H1 (cell line): ENCODE data around the gene CNPY2. TPM values are rescaled to one million over a fixed set of nuclear protein-coding genes. Genes with fewer than 3 reads are reported as not detected.
A peak's percentile ranks its signal among the peaks of the same experiment; 100 is the strongest.

ENCODE experiments used
- CTCF ChIA-PET: fragments of 300-600 bp; sonication (Branson Sonifier 250); formaldehyde crosslinking; loops from one replicate; lab custom pipeline; 2021; ENCODE audit not compliant: partially characterized antibody; lab: Charles Lee
- POLR2A ChIA-PET: fragments of 300-600 bp; sonication (Branson Sonifier 250); formaldehyde crosslinking; loops from one replicate; lab custom pipeline; 2021; ENCODE audit warnings: inconsistent platforms; ENCODE audit not compliant: partially characterized antibody; lab: Charles Lee
- DNase-seq, 2 experiments: peaks; one replicate each; pipeline versions ENCODE4 v3.0.0 to v3.0.0-alpha.2; 2010 to 2022; ENCODE audit warnings: low spot score in 2 of 2, low read depth in 1 of 2, mixed read lengths in 1 of 2
- FAIRE-seq: peaks from 2 replicates; lab custom pipeline; 2011; peaks lifted over from hg19 to GRCh38; lab: Jason Lieb, UNC
- H2AFZ ChIP-seq: 2 replicates; pipeline ENCODE4 v1.8.1; 2012; ENCODE audit warnings: low read length, inconsistent platforms
- H2AK5ac ChIP-seq: 2 replicates; pipeline ENCODE4 v1.6.1; 2013; ENCODE audit warnings: low read depth, low read length
- H2BK120ac ChIP-seq: replicated peaks from 2 replicates; pipeline ENCODE3; 2013; ENCODE audit warnings: low read depth, low read length, inconsistent platforms
- H2BK12ac ChIP-seq: 2 replicates; pipeline ENCODE4 v1.6.1; 2013; ENCODE audit warnings: low read depth, low read length
- H2BK15ac ChIP-seq: 2 replicates; pipeline ENCODE4 v1.6.1; 2013; ENCODE audit warnings: low read length
- H2BK20ac ChIP-seq: 2 replicates; pipeline ENCODE4 v1.6.1; 2013; ENCODE audit warnings: low read length
- H2BK5ac ChIP-seq: 2 replicates; pipeline ENCODE4 v1.6.1; 2013; ENCODE audit warnings: low read depth, low read length
- H3K14ac ChIP-seq: 2 replicates; pipeline ENCODE4 v1.6.1; 2013; ENCODE audit warnings: inconsistent platforms; ENCODE audit not compliant: insufficient read length
- H3K18ac ChIP-seq: 2 replicates; pipeline ENCODE4 v1.6.1; 2013; ENCODE audit warnings: low read length; ENCODE audit errors: extremely low read depth
- H3K23ac ChIP-seq: 2 replicates; pipeline ENCODE4 v1.6.1; 2013; ENCODE audit warnings: inconsistent platforms; ENCODE audit not compliant: insufficient read length
- H3K23me2 ChIP-seq: 2 replicates; pipeline ENCODE4 v1.6.1; 2013; ENCODE audit warnings: low read depth, low read length
- H3K27ac ChIP-seq: 2 replicates; pipeline ENCODE4 v1.6.1; 2011; ENCODE audit warnings: low read depth, low read length, inconsistent platforms
- H3K27me3 ChIP-seq, 4 experiments: replicated peaks in 1 of 4; 1 replicate in 1 of 4; 2 replicates in 3 of 4; pipeline versions ENCODE4 v1.6.1 to v1.8.1; 2011 to 2013; ENCODE audit warnings: low read length in 3 of 4, mild to moderate bottlenecking in 3 of 4, inconsistent platforms in 2 of 4, mixed read lengths in 2 of 4, moderate library complexity in 1 of 4; ENCODE audit not compliant: control insufficient read depth in 3 of 4, insufficient read depth in 3 of 4; ENCODE audit errors: extremely low read depth in 1 of 4
- H3K36me3 ChIP-seq, 4 experiments: 2 replicates each; pipeline versions ENCODE4 v1.6.1 to v1.8.1; 2011 to 2013; ENCODE audit warnings: mild to moderate bottlenecking in 4 of 4, low read length in 3 of 4, moderate library complexity in 2 of 4, control low read depth in 1 of 4, inconsistent platforms in 1 of 4; ENCODE audit not compliant: insufficient read depth in 4 of 4, control insufficient read depth in 2 of 4
- H3K4ac ChIP-seq: replicated peaks from 2 replicates; pipeline ENCODE3; 2013; ENCODE audit warnings: low read length, low read depth, mixed read lengths, inconsistent platforms; ENCODE audit not compliant: insufficient read length
- H3K4me1 ChIP-seq, 4 experiments: replicated peaks in 1 of 4; 1 replicate in 1 of 4; 2 replicates in 3 of 4; pipeline versions ENCODE4 v1.6.1 to v1.8.1; 2011 to 2013; ENCODE audit warnings: low read length in 3 of 4, inconsistent platforms in 2 of 4, mixed read lengths in 1 of 4; ENCODE audit not compliant: insufficient read depth in 4 of 4, control insufficient read depth in 3 of 4
- H3K4me2 ChIP-seq, 2 experiments: 2 replicates each; pipeline versions ENCODE4 v1.6.1 to v1.8.1; 2011 to 2013; ENCODE audit warnings: low read depth in 2 of 2, low read length in 2 of 2, control low read depth in 1 of 2, inconsistent platforms in 1 of 2, mild to moderate bottlenecking in 1 of 2; ENCODE audit not compliant: insufficient read depth in 1 of 2
- H3K4me3 ChIP-seq, 4 experiments: fragments of 200-600, 300-600 bp in 1 of 4; sonication (generic), shearing (Covaris generic), sonication (Bioruptor Twin) in 1 of 4; 2 replicates each; pipeline versions ENCODE4 v1.5.1 to v1.8.1; 2011 to 2016; ENCODE audit warnings: low read length in 4 of 4, low read depth in 3 of 4, control low read depth in 2 of 4, inconsistent platforms in 2 of 4, mild to moderate bottlenecking in 2 of 4, mixed read lengths in 1 of 4, moderate library complexity in 1 of 4; ENCODE audit not compliant: insufficient read depth in 2 of 4; ENCODE audit errors: extremely low read depth in 1 of 4
- H3K56ac ChIP-seq: replicated peaks from 2 replicates; pipeline ENCODE3; 2013; ENCODE audit warnings: low read depth, mild to moderate bottlenecking, mixed read lengths, low read length, inconsistent platforms; ENCODE audit not compliant: insufficient read length
- H3K79me1 ChIP-seq: 2 replicates; pipeline ENCODE4 v1.6.1; 2013; ENCODE audit warnings: low read depth, low read length, control low read depth
- H3K79me2 ChIP-seq, 2 experiments: 2 replicates each; pipeline versions ENCODE4 v1.6.1 to v1.8.1; 2012 to 2013; ENCODE audit warnings: low read length in 2 of 2, mild to moderate bottlenecking in 2 of 2, inconsistent platforms in 1 of 2; ENCODE audit not compliant: insufficient read depth in 2 of 2, control insufficient read depth in 1 of 2
- H3K9ac ChIP-seq, 4 experiments: replicated peaks in 1 of 4; 1 replicate in 1 of 4; 2 replicates in 3 of 4; pipeline versions ENCODE4 v1.6.1 to v1.8.1; 2011 to 2013; ENCODE audit warnings: low read depth in 3 of 4, low read length in 3 of 4, control low read depth in 2 of 4, mild to moderate bottlenecking in 2 of 4, moderate library complexity in 2 of 4, inconsistent platforms in 1 of 4; ENCODE audit errors: extremely low read depth in 1 of 4
- H3K9me3 ChIP-seq, 2 experiments: 2 replicates each; pipeline versions ENCODE4 v1.6.1 to v1.8.1; 2012 to 2013; ENCODE audit warnings: mild to moderate bottlenecking in 2 of 2, moderate library complexity in 2 of 2, control low read depth in 1 of 2, inconsistent platforms in 1 of 2, low read depth in 1 of 2, low read length in 1 of 2, mixed read lengths in 1 of 2; ENCODE audit not compliant: insufficient read depth in 2 of 2
- H4K20me1 ChIP-seq, 2 experiments: replicated peaks in 1 of 2; 2 replicates each; pipeline versions ENCODE3 to v1.8.1; 2011 to 2013; ENCODE audit warnings: inconsistent platforms in 2 of 2, low read length in 2 of 2, mild to moderate bottlenecking in 1 of 2; ENCODE audit not compliant: insufficient read depth in 2 of 2, control insufficient read depth in 1 of 2
- H4K5ac ChIP-seq: 2 replicates; pipeline ENCODE4 v1.6.1; 2013; ENCODE audit warnings: low read length, low read depth, mixed read lengths, inconsistent platforms; ENCODE audit not compliant: insufficient read length
- H4K8ac ChIP-seq: 2 replicates; pipeline ENCODE4 v1.8.0; 2013; ENCODE audit warnings: mild to moderate bottlenecking, moderate library complexity, low read length, inconsistent platforms; ENCODE audit not compliant: insufficient read depth; ENCODE audit errors: extremely low read depth
- H4K91ac ChIP-seq: replicated peaks from 2 replicates; pipeline ENCODE3; 2013; ENCODE audit warnings: low read length, mixed read lengths, inconsistent platforms; ENCODE audit not compliant: insufficient read length
- POU5F1 ChIP-seq: IDR thresholded peaks from 2 replicates; pipeline ENCODE4 v1.6.1; 2011; ENCODE audit warnings: low read depth, mild to moderate bottlenecking, low read length, moderate library complexity
- TBP ChIP-seq: IDR thresholded peaks from 2 replicates; pipeline ENCODE4 v1.6.1; 2011; ENCODE audit warnings: low read depth, low read length, improper control_type of control experiment
- WGBS, 2 experiments: shearing (Covaris generic) in 1 of 2; methylation state at CpG; one replicate each; pipeline versions ENCODE4 v1.1.6 to v1.1.7; 2013 to 2015; ENCODE audit warnings: low lambda C conversion rate in 2 of 2, mixed read lengths in 2 of 2, inconsistent platforms in 1 of 2, low coverage in 1 of 2, missing lambda C conversion rate in 1 of 2; ENCODE audit not compliant: insufficient replicate concordance in 2 of 2, insufficient coverage in 1 of 2, insufficient read length in 1 of 2; ENCODE audit errors: extremely low coverage in 1 of 2, missing lambda C conversion rate in 1 of 2; 5-methylcytosine and 5-hydroxymethylcytosine counted together
- polyA plus RNA-seq, 7 experiments: library from polyadenylated mRNA; depleted of rRNA in 3 of 7; stranded (reverse) in 5 of 7; unstranded in 2 of 7; fragments of >200 nt in 5 of 7; fragments of 200-250 nt in 2 of 7; gene quantifications; 1 replicate in 5 of 7; 2 replicates in 1 of 7; 4 replicates in 1 of 7; pipeline versions ENCODE4 v1.2.1 to v1.2.3, GENCODE V29; 2011 to 2013; ENCODE audit warnings: missing spikeins in 2 of 7, mixed read lengths in 2 of 7
- total RNA-seq: library from RNA; stranded (reverse); fragmentation: NEBNext Ultra II Directional; extraction: Animal tissue kit (Norgen Biotek cat#: 25700); gene quantifications from 2 replicates; pipeline ENCODE4 v1.2.1, GENCODE V29; 2021

The CNPY2 gene
- total and polyA plus RNA-seq, 2 of the 8 experiments (the other 6 are each of a cell fraction or from before 2014, with no cell fraction given), result 203 to 281 TPM

DNA sequence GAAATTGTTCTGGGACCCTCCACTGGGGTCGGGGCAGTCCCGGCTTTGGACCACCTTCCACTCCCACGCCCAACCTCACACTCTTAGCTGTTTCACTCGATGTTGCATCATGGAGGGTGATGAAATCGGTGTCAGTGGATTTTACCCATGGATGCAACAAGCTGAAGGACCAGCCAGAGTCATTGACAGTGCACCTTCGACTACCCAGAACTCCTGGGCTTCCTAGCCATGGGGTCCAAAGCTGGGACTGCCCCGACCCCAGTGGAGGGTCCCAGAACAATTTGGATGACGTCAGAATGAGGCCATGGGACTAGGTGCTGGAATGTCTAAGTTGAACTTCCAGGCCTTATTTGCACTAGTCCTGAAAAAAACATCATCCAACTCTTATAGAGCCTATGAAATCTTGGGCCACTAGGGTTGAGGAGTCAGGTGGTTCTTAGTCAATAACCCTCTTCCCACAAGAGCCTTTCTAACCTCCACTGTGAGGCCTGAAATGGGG, 22.0 kb upstream of the CNPY2 start:
- 83% methylated on average over 8 of the region's 8 CpGs; no CpG with 5 or more reads in 1 of the 2 experiments for WGBS, 2 experiments
- H3K27ac ChIP-seq, result peak overlapping the region; percentile 12; the same call in 1 of the 2 replicates
- no peak overlapping the region for H2BK120ac ChIP-seq
- no peak overlapping the region for H3K56ac ChIP-seq
- peak overlapping the region; percentile 3; the same call in 1 of the 2 replicates for H2BK5ac ChIP-seq
- no peak overlapping the region for H3K4ac ChIP-seq
- H2BK12ac ChIP-seq, result peak overlapping the region; percentile 23
- H3K79me1 ChIP-seq, result no peaks in the 10 kb centered on the region
- H3K4me3 ChIP-seq, result peak overlapping the region in 1 of 4 experiments; percentile 28; a peak in 1 of 8 replicates
- 0 out of 2 replicates have a peak overlapping the region, but pooled peaks have one; percentile 1 for H2BK15ac ChIP-seq
- H2AFZ ChIP-seq, result no peak overlapping the region
- H3K18ac ChIP-seq, result peak overlapping the region; percentile 24; the same call in 1 of the 2 replicates
- no peak overlapping the region for H4K5ac ChIP-seq
- ChIA-PET POLR2A (interaction anchor here (0.8 to 7.2 kb wide), 15 partner anchors 8 to 184 kb away, joined by 3 to 55 read pairs (median 4); partner anchors contain the start of genes CNPY2, CS, MYL6 and RBMS2), CTCF (interaction anchor here (0.6 to 7.2 kb wide), 9 partner anchors 9 to 291 kb away, joined by 3 to 38 read pairs (median 5); partner anchors contain the start of gene CNPY2)
- H4K20me1 ChIP-seq, result no peaks in the 10 kb centered on the region
- H3K23me2 ChIP-seq, result peaks cover 7% of the 10 kb centered on the region; the same call in 1 of the 2 replicates
- FAIRE-seq (no peak), DNase-seq (no peak)
- H3K4me2 ChIP-seq, result peak overlapping the region; percentile 24 to 59
- peaks cover 9 to 24% (median 16%) of the 10 kb centered on the region in 4 experiments for H3K4me1 ChIP-seq
- no peak overlapping the region for H4K8ac ChIP-seq
- peaks cover 0 to 5% (median 2%) of the 10 kb centered on the region in 4 experiments; a peak in 4 of 8 replicates for H3K36me3 ChIP-seq
- no peak overlapping the region for H3K23ac ChIP-seq
- no peaks in the 10 kb centered on the region for H3K79me2 ChIP-seq
- H3K14ac ChIP-seq, result no peak overlapping the region
- no peaks in the 10 kb centered on the region for H3K27me3 ChIP-seq
- no peaks in the 10 kb centered on the region for H3K9me3 ChIP-seq
- H2BK20ac ChIP-seq, result peak overlapping the region; percentile 6
- H2AK5ac ChIP-seq, result no peak overlapping the region
- peak overlapping the region; percentile 49 for H4K91ac ChIP-seq
- no peak overlapping the region for H3K9ac ChIP-seq
- TF ChIP-seq POU5F1 (no peak), TBP (no peak)
